T-helper 22 cell (primary cell): ENCODE measurements around the gene PLSCR5.

Source experiments
- DNase-seq: peaks from one replicate; pipeline ENCODE4 v3.0.0-alpha.2; 2020; ENCODE audit warnings: low read depth

The PLSCR5 gene

DNA sequence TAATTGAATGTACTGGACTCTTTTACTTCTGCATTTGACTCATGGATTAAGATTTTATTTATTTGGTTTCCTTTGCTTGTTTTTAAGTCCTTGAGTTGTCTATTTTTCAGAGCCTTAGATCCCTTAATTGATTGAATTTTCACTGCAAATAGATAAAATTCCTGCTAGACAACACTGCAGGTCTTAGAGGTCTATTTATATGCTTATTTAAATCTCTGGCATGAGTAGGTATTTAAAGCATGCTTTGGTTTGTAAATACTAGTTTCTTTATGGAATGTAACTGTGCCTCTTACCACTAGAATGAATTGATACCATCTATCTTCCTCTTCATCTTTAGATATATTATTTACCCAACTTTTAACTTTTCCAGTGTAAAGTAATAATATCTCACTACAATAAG, 20.0 kb downstream of the PLSCR5 start:
- DNase-seq = no peak

GRCh38 chr3:146581951-146582467, 23.1 kb downstream of the PLSCR5 start:
- DNase-seq = no peak

DNA sequence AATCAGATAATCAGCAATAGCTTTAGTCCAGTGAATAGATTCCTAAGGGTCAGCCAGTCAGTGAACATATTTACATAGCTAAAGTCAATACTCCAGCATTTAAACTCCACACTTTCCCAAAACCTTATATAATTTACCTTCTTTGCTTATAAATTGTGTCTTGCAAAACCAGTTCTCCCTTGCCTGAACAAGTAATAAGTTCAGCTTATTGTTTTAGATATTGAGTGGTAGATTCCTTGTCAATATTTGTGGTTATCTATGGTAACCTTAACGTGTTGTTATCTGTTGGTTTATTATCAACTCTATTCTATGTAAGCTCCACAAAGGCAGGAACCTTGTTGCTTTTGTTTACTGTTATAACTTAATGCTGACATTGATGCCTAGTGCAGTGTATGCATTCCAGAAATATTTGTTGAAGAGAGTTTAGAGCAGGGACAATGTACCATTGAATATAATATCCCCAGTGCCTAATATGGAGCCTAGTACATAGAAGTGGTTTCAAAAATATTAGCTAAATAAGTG, 24.0 kb downstream of the PLSCR5 start:
- DNase-seq = no peak

DNA sequence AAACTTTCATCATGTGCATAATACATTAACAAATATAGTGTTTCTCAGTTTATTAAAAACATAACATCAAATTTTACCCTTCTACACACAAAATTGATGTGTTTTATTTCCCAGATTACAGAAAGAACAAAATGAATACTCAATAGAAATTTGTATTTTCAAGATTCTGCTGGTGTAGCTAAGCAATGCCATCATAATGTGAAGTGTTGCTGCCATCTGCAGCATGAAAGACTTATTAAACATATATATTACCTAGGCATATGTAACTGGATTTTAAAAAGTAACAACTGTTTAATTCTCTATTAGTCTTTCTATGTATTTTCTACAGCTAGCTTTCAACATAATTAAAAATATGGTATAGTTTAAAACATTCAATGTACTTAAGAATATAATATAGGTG, 27.5 kb downstream of the PLSCR5 start:
- no peak for DNase-seq

DNA sequence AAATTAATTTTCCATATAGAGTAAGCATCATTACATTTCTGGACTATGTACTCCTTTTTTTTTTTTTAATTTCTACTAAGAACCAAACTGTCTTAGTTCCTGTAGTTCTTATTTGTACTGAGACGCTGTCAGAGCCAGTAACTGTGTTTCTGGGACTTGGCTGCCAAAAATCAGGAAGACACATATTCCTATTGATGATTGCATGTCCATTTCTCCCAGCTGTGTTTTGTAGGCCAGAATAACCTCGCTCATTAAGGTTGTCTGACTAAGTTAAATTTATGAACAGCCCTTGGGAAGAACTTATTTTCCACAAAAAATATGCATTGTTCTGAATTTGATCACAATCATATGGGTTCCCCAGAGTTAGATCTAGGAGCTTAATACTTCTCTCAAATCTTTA, 29.5 kb downstream of the PLSCR5 start:
- DNase-seq = no peak

DNA sequence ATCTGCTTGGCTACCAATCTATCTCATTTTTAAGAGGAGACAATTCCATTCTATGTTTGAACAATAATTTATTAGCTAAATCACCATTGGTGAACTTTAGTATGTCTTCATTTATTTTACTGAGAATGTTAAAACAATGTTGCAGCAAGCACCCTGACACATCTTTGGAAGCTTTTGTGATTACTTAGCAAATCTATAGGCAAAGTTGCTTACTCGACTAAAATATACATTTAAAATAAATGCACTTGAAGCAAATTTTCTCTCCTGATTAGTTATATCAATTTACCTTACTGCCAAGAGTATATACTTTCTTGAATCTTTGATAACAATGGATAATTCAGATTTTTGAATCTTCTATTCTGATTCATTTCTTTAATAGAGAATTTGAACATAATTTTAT, 31.0 kb downstream of the PLSCR5 start:
- no peak for DNase-seq

DNA sequence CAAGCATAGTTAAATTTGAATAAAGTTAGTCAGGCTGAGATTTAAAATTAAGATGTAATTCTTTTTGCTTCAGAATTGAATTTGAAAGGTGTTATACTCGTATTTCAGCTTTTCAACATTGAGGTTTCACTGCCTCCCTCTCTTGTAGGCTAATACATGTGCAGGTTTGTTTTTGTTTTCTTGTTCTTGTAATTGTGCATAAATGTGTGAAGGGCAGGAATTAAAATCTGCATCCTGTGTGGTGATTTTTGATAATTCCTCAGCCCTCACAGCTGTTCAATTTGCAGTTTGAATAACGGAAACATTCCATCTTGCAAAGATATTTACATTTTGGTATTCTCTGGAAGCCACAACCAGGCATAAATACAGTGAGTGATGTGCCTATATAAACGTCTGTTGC, 35.8 kb downstream of the PLSCR5 start:
- DNase-seq = no peak

DNA sequence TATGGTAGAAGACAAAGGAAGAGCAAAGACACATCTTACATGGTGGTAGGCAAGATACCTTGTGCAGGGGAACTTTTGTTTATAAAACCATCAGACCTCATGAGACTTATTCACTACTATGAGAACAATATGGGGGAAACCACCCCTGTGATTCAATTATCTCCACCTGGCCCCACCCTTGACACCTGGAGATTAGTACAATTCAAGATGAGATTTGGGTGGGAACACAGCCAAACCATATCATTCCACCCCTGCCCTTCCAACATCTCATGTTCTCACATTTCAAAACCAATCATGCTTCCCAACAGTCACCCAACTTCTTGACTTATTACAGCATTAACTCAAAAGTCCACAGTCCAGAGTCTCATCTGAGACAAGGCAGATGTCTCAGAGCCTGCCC, 39.0 kb downstream of the PLSCR5 start:
- DNase-seq = no peak

DNA sequence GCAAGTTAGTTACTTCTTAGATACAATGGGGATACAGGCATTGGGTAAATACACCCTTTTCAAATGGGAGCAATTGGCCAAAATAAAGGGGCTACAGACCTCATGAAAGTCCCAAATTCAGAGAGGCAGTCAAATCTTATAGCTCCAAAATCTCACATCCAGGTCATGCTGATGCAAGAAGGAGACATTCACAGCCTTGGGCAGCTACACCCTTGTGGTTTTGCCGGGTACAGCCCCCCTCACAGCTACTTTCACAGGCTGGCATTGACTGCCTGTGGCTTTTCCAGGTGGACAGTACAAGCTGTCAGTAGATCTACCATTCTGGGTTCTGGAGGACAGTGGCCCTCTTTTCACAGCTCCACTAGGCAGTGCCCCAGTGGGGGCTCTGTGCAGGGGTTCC, 43.3 kb downstream of the PLSCR5 start:
- no peak for DNase-seq

GRCh38 chr3:146561463-146561862, 43.7 kb downstream of the PLSCR5 start:
- no peak for DNase-seq

DNA sequence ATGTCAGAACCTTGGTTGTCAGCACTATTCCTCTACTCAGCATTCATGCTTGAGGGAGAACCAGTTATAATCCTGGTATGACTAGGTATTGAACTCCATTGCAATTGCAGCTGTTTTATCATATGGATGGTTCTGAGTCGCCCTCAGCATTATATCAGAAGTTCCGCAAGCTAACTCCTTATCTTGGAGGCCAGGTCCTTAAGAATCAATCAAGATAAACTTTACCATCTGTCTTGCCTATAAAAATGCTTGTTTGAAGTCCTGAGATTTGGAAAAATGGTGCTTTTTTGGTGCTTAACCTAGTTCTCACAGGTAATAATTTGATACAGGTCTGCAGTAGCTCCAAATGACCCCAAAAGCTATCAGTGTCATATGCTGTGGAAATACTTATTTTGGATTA, 44.5 kb downstream of the PLSCR5 start:
- no peak for DNase-seq

- no peak for DNase-seq
Measured at GRCh38 chr3:146559388-146559787, 45.8 kb downstream of the PLSCR5 start.

DNA sequence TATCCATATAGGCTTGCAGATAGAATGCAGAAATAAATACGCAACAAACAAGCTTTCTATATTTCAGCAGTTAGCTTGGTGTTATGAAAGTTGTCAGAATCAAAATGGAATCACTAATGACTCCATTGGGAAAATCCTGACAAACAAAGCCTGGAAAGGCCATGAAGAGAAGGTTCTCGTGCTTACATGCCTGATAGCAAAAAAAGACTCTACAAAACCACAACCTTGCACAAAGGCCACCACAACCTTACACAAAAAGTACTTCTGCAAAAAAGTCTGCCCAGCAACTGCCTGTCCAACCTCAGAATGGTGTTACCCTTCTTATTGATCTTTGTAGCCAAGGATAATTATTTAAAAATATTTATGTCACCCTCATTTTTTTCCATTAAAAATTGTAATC, 46.4 kb downstream of the PLSCR5 start:
- DNase-seq = no peak

DNA sequence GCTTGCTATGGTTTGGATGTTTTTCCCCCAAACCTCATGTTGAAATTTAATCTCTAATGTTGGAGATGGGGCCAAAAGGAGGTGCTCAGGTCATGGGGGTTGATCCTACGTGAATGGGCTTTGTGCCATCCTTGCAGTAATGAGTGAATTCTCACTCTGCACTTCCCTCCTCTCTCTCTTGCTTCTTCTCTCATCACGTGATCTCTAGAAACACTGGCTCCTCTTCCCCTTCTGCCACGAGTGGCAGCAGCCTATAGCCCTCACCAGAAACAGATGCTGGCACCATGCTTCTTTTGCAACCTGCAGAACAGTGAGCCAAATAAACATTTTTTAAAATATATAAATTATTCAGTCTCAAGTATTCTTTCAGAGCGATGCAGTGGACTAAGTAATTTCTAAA, 47.4 kb downstream of the PLSCR5 start:
- no peak for DNase-seq

DNA sequence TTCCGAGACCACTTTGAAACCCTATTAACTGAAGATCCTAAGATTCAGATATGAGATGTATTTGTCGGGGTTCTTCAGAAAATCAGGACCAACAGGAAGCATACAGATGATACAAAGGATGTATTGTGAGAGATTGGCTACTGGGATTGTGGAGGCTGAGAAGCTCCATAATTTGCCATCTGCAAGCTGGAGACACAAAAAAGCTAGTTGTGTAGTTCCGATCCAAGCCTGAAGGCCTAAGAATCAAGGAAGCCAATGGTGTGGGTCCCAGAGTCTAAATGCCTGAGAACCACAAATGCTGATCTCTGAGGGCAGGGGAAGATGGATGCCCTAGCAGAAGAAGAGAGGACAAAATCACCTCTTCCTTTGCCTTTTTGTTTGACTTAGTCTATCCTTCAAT, 49.8 kb downstream of the PLSCR5 start:
- no peak for DNase-seq

DNA sequence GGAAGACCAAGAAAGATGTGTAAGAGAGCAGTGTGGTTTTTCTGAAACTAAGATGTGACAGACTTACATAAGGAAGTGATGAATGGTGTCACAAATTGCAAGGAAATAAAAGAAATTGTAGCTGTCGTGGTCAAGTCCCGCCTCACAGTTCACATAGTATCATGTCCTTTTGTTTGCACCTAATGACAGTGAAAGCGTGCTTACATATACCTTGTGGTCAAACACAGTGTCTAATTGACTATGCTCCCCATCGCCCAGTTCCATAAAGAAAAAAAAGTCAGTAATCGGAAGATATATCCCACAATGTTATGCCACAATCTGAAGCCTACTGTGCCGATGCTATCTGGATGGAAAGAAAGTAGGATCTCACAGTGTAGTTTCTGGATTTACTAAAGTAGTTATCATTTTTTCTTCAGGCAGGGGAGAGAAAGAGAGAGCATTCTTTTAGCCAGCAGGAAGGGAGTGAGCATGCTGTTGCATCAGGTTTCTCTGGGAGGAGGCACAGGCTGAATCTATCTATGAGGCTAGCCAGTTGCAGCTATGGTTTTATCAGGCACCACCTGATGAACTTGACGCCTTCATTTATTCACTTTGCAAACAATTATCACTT, 50.9 kb downstream of the PLSCR5 start:
- no peak for DNase-seq

- no peak for DNase-seq
Measured at GRCh38 chr3:146550743-146551510, 54.2 kb downstream of the PLSCR5 start.

- DNase-seq = no peak
Measured at GRCh38 chr3:146550070-146550615, 55.0 kb downstream of the PLSCR5 start.

DNA sequence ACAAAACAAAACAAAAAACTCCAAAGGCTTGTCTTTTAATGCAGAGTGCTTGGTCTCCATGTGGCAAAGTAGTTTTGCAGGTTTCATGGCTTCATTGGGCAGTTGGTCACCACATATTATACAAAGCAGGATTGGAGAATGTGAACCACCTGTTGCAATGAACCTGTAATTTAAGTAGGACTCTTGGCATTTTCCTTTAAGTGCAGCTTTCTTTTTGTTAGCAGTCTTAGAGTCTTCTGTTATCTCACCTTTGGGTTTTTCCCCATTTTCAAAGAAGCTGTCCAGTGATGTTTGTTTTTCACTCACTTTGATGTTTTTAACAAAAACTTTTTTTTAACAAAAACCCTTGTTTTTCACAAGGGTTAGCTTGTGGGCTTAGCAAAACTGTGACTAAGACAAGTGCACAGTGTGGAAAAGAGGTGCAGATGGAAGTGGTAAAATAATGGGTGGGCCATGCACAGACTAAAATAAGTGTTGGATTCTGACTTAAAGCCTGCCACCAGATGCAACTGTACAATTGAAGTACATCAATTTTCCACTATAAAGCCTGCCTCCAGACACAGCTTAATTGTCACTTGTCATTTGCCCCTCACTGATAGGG, 57.8 kb downstream of the PLSCR5 start:
- DNase-seq = no peak

- DNase-seq = no peak
Measured at GRCh38 chr3:146546366-146546965, 58.7 kb downstream of the PLSCR5 start.

GRCh38 chr3:146544929-146545528, 60.1 kb downstream of the PLSCR5 start:
- DNase-seq = no peak
